ENCODE results near the gene ZNF574.

Gene ZNF574

GRCh38 chr19:42076380-42076944 lies 496 bp downstream of the ZNF574 start:
- H3K4me1 Mint-ChIP-seq, result peaks cover 41% of the 10 kb centered on the region
- peak overlapping the region; percentile 76 for H3K27ac Mint-ChIP-seq
- H3K9me3 Mint-ChIP-seq, result no peaks in the 10 kb centered on the region
- peaks cover 26% of the 10 kb centered on the region for H3K36me3 Mint-ChIP-seq (ENCODE audit: low read depth)
- peaks cover 10% of the 10 kb centered on the region for H3K27me3 Mint-ChIP-seq (ENCODE audit: low read depth, poor library complexity)
- peak overlapping the region; percentile 96 for H3K4me3 Mint-ChIP-seq
- no peak for TF ChIP-seq CTCF (IDR thresholded peaks at IDR 0.05)
- no peak for DNase-seq

GRCh38 chr19:42078058-42078457 lies 2.1 kb downstream of the ZNF574 start:
- no peak for TF ChIP-seq CTCF (IDR thresholded peaks at IDR 0.05)
- H3K4me1 Mint-ChIP-seq, result peaks cover 42% of the 10 kb centered on the region
- no peak for DNase-seq

GRCh38 chr19:42078538-42079275 lies 2.7 kb downstream of the ZNF574 start:
- Mint-ChIP-seq H3K9me3 (no peaks in the 10 kb centered on the region), H3K27me3 (ENCODE audit: low read depth, poor library complexity) (no peaks in the 10 kb centered on the region), H3K4me3 (peak overlapping the region; percentile 96), H3K36me3 (ENCODE audit: low read depth) (peaks cover 41% of the 10 kb centered on the region), H3K4me1 (peaks cover 42% of the 10 kb centered on the region), H3K27ac (no peak overlapping the region)
- no peak for DNase-seq
- TF ChIP-seq CTCF (IDR thresholded peaks at IDR 0.05), result no peak

More at GRCh38 chr19:42078058-42078457, 2.1 kb downstream of the ZNF574 start:
- Mint-ChIP-seq H3K27ac (peak overlapping the region; percentile 90), H3K27me3 (ENCODE audit: low read depth, poor library complexity) (peaks cover 3% of the 10 kb centered on the region), H3K9me3 (no peaks in the 10 kb centered on the region), H3K4me3 (peak overlapping the region; percentile 96), H3K36me3 (ENCODE audit: low read depth) (peaks cover 35% of the 10 kb centered on the region)

- H3K9me3 Mint-ChIP-seq, result no peaks in the 10 kb centered on the region
- H3K36me3 Mint-ChIP-seq (ENCODE audit: low read depth), result peaks cover 46% of the 10 kb centered on the region
- DNase-seq, result no peak
- no peaks in the 10 kb centered on the region for H3K27me3 Mint-ChIP-seq (ENCODE audit: low read depth, poor library complexity)
- H3K4me3 Mint-ChIP-seq, result no peak overlapping the region
- no peak for TF ChIP-seq CTCF (IDR thresholded peaks at IDR 0.05)
- H3K27ac Mint-ChIP-seq, result peak overlapping the region; percentile 42
- H3K4me1 Mint-ChIP-seq, result peaks cover 42% of the 10 kb centered on the region
Measured at GRCh38 chr19:42079276-42079669, 3.3 kb downstream of the ZNF574 start.

- peaks cover 51% of the 10 kb centered on the region for H3K36me3 Mint-ChIP-seq (ENCODE audit: low read depth)
- no peak overlapping the region for H3K27ac Mint-ChIP-seq
- H3K9me3 Mint-ChIP-seq, result no peaks in the 10 kb centered on the region
- DNase-seq, result no peak
- no peak overlapping the region for H3K4me3 Mint-ChIP-seq
- peaks cover 36% of the 10 kb centered on the region for H3K4me1 Mint-ChIP-seq
- TF ChIP-seq CTCF (IDR thresholded peaks at IDR 0.05), result no peak
- H3K27me3 Mint-ChIP-seq (ENCODE audit: low read depth, poor library complexity), result peaks cover 2% of the 10 kb centered on the region
Measured at GRCh38 chr19:42079886-42080763, 4.2 kb downstream of the ZNF574 start.
